SK-MEL-5 (cell line): ENCODE data around the gene RAD18. TPM values are rescaled to one million over a fixed set of nuclear protein-coding genes. Genes with fewer than 3 reads are reported as not detected.

ENCODE experiments used
- DNase-seq: peaks from one replicate; pipeline ENCODE4 v3.0.0-alpha.2; 2016; ENCODE audit warnings: low read depth, low spot score
- in situ Hi-C: cut with HindIII; loops from 2 replicates; pipeline ENCODE4 v1.10.0; 2016; ENCODE audit warnings: low sequenced_read_pairs, high pct_unique_total_duplicates, low pct_unique_long_range_greater_than_20kb
- total RNA-seq: library from RNA; depleted of rRNA; stranded (reverse); fragments of >200 nt; shearing (Covaris generic); gene quantifications from 2 replicates; pipeline ENCODE4 v1.2.3, GENCODE V29; 2014

Gene RAD18
- total RNA-seq, 1 experiment from 2014 or later: 17.5 TPM

DNA sequence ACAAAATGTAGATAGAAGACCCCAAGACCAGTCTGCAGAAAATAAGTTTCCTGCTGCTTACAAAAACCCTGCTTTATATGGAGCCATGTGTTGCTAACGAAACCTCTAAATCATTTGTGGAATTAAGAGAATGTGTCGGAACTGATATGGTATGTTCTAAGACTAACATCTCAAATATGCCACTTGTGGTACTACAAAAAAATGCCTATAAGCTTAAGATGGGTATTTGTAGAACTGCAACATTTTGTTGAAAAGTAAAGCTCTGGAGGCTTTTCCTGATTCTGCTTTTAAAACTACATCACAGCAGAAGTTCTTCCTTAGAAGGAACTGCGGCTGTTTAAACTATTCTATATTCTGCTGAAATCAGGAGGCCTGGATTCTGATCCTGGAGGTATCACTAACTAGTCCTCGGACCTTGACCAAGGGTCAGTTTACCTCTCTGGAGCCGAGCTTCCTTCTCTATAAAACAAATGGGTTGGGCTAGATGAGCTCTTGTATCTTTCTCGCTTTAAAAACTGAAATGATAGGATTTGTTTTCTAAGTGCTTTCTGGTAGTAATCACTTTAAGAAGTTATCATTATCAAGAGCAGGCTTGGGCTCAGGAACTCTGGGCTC lies 74.9 kb downstream of the RAD18 start:
- DNase-seq: no peak
- in situ Hi-C loops: no loop called here

DNA sequence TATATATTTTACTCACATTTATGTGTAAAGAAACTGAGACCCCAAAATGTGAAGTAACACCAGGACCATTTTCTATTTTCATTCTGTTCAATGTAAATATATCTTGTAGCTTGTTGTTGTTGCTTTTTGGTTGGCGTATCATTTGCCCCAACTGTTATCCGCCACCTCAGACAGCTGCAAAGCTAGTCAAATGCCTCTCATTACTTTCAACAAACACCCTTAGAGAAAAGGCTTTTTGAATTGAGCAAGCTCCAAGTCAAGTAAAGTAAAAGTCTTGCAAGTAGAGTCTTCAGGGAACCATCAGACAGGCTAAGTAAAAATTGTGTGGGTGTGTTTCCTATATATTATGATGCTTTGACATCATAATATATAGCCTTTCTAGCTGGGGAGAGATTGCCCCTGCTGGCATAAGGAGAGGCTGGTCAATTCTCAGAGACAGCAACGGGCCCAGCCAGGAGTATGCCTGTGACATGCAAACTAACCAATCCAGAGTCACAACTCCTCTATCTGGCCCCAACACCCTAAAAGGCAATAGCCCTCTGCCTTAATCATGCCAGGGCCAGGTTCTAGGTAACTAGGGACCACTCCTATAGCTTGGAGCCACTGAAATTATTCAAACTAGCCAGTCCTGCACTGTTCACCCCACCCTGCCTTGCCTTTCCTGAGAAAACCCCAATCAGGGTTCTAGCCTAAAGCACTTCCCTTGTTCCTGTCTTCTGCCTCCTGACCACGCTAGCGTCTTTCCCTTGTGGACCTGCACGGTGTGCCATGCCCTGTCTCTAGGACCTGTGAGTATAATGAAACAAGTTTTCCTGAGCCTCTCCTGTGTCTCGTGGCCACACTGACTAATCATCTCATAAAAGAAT lies 75.6 kb downstream of the RAD18 start:
- DNase-seq: no peak
- in situ Hi-C loops: no loop called here

DNA sequence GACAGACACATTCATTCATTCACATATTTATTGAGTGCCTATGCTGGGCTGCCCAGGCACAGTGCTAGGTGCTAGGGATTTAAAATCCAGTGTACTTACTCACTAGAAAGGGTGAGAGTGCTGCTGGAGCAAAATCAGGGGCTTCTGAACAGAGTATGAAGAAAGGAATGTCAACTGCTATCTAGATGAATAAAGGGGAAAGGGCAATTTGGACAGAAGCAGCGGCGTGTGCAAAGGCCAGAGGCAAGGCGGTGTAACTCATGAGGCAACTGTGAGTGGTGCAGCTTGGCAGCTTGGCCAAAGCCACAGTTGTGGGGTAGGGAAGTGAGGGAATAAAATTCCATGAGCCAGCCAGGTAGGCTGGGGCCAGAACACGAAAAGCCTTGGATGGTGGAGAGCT lies 76.7 kb downstream of the RAD18 start:
- in situ Hi-C loops: no loop called here
- no peak for DNase-seq

DNA sequence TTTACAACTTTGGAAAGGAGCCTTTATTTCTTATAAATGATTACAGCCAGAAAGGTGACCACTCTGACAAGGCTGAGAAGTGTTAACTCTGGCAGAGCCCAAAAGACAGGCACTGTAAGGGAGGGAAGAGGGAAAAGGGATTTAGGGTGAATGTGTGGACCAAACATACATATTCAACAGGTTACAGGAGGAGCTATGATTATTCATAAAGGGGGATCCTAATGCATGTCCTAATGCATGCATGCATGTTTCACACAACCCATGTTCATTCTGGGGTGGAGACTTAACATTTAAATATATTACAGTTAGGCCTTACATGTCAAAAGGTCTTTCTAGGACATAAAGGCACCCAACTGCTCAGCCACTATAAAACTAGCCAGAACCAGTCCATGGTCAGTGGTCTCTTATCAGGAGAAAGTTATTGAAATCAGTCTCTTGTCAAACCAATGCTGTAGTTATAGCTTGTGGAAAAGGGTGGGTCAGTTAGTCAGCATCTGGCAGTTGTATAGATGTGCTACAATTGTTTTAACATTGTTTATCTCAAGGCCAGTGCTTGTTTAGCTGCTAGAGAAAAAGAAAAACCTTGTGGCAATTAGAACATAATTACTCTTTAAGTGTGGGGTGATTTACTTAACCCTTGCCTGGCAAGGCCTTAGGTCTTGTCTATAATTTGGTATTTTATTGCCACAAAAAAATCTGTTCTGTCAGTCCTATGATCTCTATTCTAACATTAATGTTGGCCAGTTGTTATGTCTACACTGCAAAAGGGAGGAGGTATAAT lies 77.5 kb downstream of the RAD18 start:
- no peak for DNase-seq
- in situ Hi-C loops: no loop called here

DNA sequence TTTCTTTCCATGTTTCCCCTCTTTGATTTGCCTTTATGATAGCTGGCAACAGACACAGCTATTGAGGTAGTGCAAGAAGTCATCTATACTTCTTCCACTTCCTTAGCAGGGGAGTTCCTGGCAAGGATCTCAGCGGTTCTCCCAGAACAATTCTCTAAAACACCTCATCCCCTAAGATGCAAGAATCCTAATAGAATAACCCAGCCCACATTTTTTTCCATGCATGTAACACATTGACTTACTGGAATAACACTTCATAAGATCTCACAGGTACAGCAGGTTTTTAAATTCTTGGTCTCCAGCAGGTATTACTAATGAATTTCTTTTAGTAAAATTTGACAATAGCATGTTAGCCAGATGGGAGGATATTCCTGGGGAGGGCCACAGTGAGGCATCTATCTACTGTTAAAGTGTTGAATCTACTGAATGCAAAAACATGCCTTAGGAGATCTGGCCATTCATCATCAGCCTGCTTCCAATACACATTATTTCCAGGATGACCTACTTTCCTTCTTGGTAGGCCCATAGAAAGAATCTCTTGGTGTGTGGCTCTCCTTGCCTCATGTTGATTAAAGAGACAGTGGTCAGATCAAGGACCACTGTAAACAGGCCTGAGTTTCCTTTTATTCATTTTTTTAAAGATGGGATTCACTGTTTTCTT lies 78.5 kb downstream of the RAD18 start:
- no peak for DNase-seq
- in situ Hi-C loops: no loop called here

DNA sequence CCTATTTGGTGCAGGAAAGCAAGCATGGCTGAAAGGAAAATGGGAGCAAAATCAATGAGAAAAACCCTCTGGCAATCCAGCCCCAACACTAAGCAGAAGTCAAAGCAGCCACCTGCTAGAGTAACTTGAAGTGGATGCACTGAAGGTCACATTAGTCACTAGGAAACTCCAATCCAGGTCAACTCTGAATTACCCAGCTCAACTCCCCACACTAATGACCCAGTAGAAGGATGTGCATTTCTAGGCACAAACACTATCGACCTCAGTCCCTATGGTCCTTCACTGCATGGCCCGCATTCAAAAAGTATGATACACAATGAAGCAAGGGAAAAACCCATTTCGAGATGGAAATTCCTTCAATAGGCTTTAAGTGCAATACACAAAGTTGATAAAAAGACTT lies 80.6 kb downstream of the RAD18 start:
- in situ Hi-C loops: no loop called here

DNA sequence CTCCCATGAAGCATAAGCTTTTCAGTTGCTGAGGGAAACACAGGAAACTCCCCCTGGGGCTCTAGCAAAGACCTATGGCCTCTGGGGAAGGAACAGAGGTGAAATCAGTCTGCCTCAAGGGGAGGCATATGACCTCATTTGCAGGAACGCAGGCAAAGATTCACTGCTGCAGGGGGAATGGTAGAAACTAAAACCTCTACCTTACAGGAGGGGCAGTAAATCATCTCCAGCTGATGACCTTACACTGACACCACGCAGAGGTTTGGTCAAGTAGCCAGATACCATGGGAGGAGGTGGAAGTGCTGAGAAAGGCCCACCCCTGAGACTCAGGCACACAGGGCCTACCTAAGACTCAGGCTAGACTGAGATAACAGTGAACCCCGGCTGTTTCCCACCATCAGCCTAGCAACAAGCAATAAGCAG lies 81.1 kb downstream of the RAD18 start:
- DNase-seq: no peak
- in situ Hi-C loops: no loop called here

More for the DNA sequence above, 80.6 kb downstream of the RAD18 start:
- no peak for DNase-seq

DNA sequence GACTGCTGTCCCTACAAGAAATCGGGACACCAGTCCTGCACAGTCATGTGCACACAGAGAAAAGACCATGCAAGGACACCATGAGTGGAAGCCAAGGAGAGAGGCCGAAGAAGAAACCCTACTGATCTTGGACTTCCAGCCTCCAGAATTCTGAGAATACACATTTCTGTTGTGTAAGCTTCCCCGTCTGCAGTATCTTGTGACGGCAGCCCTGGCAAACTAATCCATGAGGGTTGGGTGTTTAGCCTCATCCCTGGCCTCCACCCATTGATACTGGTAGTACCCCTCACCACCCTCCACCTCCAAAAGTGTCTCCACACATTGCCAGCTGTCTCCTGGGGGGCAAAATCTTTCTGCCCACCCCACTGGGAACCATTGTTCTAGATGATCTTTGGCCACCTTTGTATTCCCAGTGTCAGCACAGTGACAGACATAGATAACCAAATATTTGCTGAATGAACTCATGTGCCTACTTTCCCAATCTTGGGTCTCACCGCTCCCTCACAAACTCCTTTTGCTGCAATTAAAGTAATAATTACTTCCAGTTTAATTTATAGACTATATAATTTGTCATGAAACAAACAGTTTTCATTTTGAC lies 83.8 kb downstream of the RAD18 start:
- in situ Hi-C loops: no loop called here
- DNase-seq: no peak

DNA sequence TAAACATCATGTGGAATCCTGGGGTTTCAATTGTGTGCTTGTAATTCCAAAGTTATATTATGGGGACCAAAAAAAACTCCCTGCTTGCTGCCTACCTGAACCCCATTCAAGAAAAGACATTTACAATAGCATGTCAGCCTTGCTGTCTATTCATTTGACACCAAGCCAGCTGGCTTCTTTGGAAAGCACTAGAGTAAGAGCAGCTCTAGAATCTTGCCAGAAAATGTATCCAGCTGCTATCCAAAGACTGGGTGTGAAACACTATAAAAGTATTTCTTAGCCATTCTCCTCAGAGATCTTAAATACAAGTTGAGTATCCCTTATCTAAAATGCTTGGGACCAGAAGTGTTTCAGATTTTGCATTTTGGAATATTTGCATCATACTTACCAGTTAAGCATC lies 87.4 kb downstream of the RAD18 start:
- in situ Hi-C loops: no loop called here
- no peak for DNase-seq

DNA sequence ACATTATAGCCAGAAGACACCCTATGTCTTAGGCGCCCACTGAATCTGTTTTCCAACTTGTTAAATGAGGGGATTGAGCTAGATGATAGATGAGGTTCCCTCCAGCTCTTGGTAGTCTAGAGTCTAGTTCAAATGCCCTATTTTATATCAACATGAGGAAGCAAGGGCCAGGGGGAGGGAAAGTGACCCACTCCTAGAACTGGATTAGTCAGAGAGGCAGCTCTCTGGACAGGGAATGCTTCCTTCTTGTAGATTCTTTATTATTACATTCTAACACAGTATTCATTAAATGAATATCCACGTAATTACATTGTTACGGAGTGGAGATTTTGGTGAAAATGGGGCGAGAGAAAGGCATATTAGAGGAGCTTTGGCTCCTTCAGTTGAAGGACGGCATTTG lies 89.5 kb downstream of the RAD18 start:
- in situ Hi-C loops: no loop called here
- DNase-seq: no peak

DNA sequence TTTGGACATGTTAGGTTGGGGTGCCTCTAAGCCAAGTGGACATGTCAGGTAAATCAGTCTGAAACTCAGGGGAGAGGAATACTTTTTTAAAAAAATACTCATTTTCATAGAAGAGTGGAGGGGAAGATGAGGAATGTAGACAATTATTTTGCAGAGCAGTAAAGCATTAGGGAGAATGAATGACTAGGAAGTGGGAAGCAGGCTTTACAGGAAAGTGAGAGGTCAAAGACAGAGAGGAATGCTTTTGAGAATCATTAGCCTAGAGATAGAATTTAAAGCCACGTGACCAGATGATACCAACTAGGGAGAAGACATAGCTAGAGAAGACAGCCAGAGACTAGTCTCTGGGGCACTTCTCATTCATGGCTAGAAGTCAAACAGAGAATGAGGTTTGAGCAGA lies 91.0 kb downstream of the RAD18 start:
- DNase-seq: no peak
- in situ Hi-C loops: no loop called here

DNA sequence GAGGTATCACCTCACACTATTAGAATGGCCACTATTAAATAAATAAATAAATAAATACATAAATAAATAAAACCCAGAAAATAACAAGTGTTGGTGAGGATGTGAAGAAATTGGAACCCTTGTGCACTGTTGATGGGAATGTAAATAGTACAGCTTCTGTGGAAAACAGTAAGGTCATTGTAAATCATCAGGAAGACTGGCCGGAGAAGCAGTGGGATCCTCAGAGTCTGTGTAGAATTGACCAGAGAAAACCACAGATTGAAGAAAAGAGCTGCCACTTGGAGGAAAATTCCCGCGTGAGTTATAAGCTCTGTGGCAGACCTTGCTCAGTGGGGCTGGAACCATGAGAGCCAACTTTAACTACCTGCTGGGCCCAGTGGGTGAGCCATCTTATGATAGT lies 92.0 kb downstream of the RAD18 start:
- in situ Hi-C loops: no loop called here
- DNase-seq: no peak

DNA sequence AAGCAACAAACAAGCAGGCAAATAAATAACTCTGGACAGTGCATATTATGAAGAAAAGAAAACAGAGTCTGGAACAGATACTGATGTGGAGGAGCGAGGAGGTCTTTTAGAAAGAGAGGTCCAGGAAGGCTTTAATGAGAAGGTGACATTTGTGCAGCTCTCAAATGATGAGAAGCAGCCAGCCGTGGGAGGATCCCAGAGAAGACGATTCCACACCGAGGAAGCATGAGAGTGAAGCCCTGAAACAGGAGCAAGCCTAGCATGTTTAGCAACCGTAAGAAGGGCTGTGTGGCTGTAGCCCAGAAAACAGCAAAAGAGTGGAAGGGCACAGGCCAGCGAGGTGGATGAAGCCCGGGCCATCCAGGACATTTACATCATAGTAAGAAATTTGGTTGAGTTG lies 93.1 kb downstream of the RAD18 start:
- in situ Hi-C loops: no loop called here
- DNase-seq: no peak

DNA sequence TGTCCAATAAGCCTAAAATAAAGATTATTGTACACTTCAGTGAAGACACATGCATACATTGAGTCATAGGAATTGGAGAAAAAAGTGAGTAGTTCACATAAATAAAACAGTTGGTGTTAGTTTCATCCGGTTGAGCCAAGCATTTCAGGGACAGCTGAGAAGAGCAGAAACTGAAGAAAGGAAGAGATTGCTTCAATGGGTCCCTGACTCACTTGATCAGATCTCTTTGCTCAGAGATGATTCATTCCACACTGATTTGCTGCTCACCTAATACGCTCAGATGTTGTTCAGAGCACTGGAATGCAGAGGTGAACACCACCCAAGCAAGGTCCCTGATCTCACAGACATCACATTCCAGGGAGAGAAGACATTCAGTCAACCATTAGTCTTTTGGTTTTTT lies 93.7 kb downstream of the RAD18 start:
- in situ Hi-C loops: no loop called here
- DNase-seq: no peak

DNA sequence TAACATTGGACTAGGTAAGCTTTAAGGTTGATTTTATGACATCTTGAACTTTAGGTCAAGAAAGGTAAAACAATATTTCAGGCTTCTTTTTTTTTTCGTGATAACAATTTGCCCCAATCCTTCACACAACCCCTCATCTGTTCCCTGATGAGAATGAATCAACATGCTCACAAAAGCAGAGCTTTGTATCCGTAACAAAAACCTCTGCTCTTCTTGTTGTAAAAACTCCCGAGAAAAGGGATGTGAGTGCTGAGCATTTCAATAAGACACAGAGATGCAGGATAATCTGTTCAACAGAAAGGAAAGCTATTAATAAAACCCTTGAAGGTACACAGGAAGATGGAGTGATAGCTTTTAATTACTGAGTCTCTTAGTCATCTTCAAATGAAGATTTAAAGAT lies 94.3 kb downstream of the RAD18 start:
- in situ Hi-C loops: no loop called here
- no peak for DNase-seq

DNA sequence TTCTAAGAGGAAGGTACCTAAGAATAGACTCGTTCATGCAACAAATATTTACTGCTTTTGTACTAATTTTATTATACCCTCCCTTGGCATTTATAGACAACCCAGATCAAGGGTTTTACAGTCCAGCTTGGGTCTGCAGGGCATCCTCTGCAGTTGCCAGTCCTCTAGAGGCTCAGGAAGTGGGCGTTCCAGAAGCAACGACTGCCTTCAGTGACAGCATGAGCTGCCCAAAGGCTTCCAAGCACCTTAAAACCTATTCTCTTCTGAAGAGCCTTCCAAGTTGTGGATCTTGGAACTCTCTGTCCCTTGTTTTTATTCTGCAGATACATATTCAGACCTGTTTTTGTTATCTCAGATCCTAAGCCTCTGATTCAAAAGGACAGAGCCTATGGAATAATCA lies 95.6 kb downstream of the RAD18 start:
- in situ Hi-C loops: no loop called here
- no peak for DNase-seq

DNA sequence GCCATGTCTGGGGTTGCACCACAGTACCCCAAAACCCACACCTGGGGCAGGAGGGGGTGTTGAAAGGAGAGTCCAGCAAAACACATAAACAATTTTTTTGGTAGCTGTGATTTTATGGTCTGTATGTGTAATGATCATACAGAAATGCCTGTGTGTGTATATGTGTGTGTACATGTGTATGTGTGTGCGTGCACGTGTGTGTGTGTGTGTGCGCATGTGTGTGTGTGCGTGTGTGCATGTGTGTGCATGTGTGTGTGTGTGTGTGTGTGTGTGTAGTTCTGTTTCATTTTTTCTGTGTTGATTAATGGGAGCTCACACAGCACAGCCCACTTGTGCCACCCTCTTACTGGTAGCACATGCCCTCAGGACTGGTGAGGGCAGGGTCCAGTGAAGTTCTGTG lies 97.6 kb downstream of the RAD18 start:
- no peak for DNase-seq
- in situ Hi-C loops: no loop called here
